Measurements from ENCODE around the gene UROC1.

UROC1 gene

GRCh38 chr3:126439346-126439967, 78.1 kb downstream of the UROC1 start:
- no peak for DNase-seq

- DNase-seq = no peak
These were observed 78.8 kb downstream of the UROC1 start for GRCh38 chr3:126438746-126439145.

- peak in 1 of 2 donors; percentile 6 for DNase-seq
These were observed 79.4 kb downstream of the UROC1 start for GRCh38 chr3:126438186-126438585.

- DNase-seq = no peak
These were observed 80.5 kb downstream of the UROC1 start for GRCh38 chr3:126436826-126437717.

GRCh38 chr3:126435456-126436315, 81.9 kb downstream of the UROC1 start:
- no peak for DNase-seq

GRCh38 chr3:126434931-126435411, 82.6 kb downstream of the UROC1 start:
- no peak for DNase-seq

- DNase-seq = no peak
These were observed 83.3 kb downstream of the UROC1 start for GRCh38 chr3:126434264-126434590.

GRCh38 chr3:126433496-126434263, 83.9 kb downstream of the UROC1 start:
- DNase-seq = no peak

- no peak for DNase-seq
These were observed 84.5 kb downstream of the UROC1 start for GRCh38 chr3:126433105-126433430.

GRCh38 chr3:126432361-126433104, 85.0 kb downstream of the UROC1 start:
- no peak for DNase-seq

Measured in CD4-positive, alpha-beta T cell treated with Interleukin-4 for 1 hour (primary cell).